ENCODE data around the gene CLDN1.
A peak's percentile ranks its signal among the peaks of the same experiment; 100 is the strongest.

CLDN1 gene

GRCh38 chr3:190303884-190304283 lies 18.4 kb downstream of the CLDN1 start:
- TF ChIP-seq CTCF (conservative IDR thresholded peaks at IDR 0.05; ENCODE audit: control insufficient read depth, insufficient read depth, low read depth, low read length) = no peak
- peak; percentile 41 for DNase-seq (ENCODE audit: low read depth)
- H3K4me3 ChIP-seq (ENCODE audit: control insufficient read depth, low read depth, low read length) = no peak overlapping the region

- TF ChIP-seq CTCF (conservative IDR thresholded peaks at IDR 0.05; ENCODE audit: control insufficient read depth, insufficient read depth, low read depth, low read length) = no peak
- DNase-seq (ENCODE audit: low read depth) = no peak
- no peak overlapping the region for H3K4me3 ChIP-seq (ENCODE audit: control insufficient read depth, low read depth, low read length)
Observed at GRCh38 chr3:190302212-190302867, 19.9 kb downstream of the CLDN1 start.

GRCh38 chr3:190301591-190301990 lies 20.7 kb downstream of the CLDN1 start:
- no peak for TF ChIP-seq CTCF (conservative IDR thresholded peaks at IDR 0.05; ENCODE audit: control insufficient read depth, insufficient read depth, low read depth, low read length)
- no peak for DNase-seq (ENCODE audit: low read depth)
- H3K4me3 ChIP-seq (ENCODE audit: control insufficient read depth, low read depth, low read length) = no peak overlapping the region

GRCh38 chr3:190299969-190300368 lies 22.3 kb downstream of the CLDN1 start:
- H3K4me3 ChIP-seq (ENCODE audit: control insufficient read depth, low read depth, low read length) = no peak overlapping the region
- DNase-seq (ENCODE audit: low read depth) = no peak
- TF ChIP-seq CTCF (conservative IDR thresholded peaks at IDR 0.05; ENCODE audit: control insufficient read depth, insufficient read depth, low read depth, low read length) = no peak

- no peak overlapping the region for H3K4me3 ChIP-seq (ENCODE audit: control insufficient read depth, low read depth, low read length)
- no peak for DNase-seq (ENCODE audit: low read depth)
- TF ChIP-seq CTCF (conservative IDR thresholded peaks at IDR 0.05; ENCODE audit: control insufficient read depth, insufficient read depth, low read depth, low read length) = no peak
Observed at GRCh38 chr3:190294030-190294429, 28.2 kb downstream of the CLDN1 start.

- no peak for DNase-seq (ENCODE audit: low read depth)
- H3K4me3 ChIP-seq (ENCODE audit: control insufficient read depth, low read depth, low read length) = no peak overlapping the region
- TF ChIP-seq CTCF (conservative IDR thresholded peaks at IDR 0.05; ENCODE audit: control insufficient read depth, insufficient read depth, low read depth, low read length) = no peak
Observed at GRCh38 chr3:190293621-190294020, 28.6 kb downstream of the CLDN1 start.

All from fibroblast of mammary gland (primary cell).